Stimulated activated CD8-positive, alpha-beta memory T cell treated with anti-CD3 and anti-CD28 coated beads, Interleukin-12 subunit alpha, Interleukin-12 subunit beta, amount 100 ng/mL, for 1 hour (primary cell): ENCODE results near the gene CEP170.
"Not testable (repeated sequence)": the region's sequence is repeated elsewhere in the genome, so short reads cannot be mapped to it uniquely, and the experiment has no call there.

ENCODE experiments used
- DNase-seq: peaks from one replicate; pipeline ENCODE4 v3.0.0-alpha.2; 2020; ENCODE audit warnings: low read depth

The CEP170 gene

GRCh38 chr1:243233908-243234307, 21.2 kb downstream of the CEP170 start:
- DNase-seq, result no peak

DNA sequence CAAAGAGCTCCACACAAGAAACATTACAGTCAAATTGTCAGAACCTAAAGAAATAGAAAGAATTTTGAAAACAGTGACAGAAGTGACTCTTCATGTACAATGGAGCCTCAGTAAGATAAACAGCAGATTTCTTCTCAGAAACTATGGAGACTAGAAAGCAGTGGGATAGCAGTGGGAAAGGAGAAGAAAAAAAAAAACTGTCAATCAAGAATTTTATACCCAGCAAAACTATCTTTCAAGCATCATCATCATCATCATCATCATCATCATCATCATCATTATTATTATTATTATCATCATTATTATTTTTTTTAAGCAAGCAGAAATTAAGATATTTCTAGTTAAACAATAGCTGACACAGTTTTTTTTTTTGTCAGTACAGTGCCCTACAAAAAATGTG, 24.2 kb downstream of the CEP170 start:
- no peak for DNase-seq

DNA sequence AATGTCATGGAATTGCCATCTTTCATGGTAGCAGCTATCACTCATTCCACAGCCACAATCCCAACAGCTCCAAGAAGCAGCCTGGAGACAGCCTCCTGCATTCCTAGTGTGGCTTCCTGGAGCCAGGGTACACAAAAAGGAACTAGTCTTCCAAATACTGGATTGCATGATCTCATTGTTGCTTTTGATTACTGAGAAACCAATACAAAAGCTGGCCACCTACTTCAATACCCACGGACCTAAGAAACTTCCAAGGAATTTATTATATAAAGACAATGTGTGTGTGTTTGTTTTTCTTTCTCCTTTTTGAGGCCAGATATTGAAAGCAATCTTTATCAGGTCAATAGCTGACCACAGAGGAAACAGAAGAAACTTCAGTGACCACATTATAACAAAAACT, 25.6 kb downstream of the CEP170 start:
- DNase-seq, result no peak

DNA sequence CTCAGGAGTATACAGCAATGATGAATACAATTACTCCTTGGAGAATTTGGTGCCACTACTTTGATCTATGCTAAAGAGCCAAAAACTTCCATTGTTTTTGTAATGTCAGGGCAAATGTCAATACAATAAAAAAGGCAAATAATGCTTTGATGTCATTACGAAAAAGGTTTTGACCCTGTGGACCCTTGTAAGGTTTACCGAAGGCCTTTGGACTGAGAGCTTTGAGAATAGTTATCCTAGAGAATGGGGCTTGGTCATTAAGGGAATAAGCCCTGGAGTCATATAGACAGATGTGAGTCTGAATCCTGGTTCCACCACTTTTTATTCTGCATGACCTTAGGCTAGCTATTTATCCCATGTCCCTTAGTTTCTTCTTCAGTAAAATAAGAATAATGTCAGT, 27.5 kb downstream of the CEP170 start:
- no peak for DNase-seq

- DNase-seq, result no peak
Measured at GRCh38 chr1:243218059-243218458, 37.0 kb downstream of the CEP170 start.

GRCh38 chr1:243217349-243217748, 37.7 kb downstream of the CEP170 start:
- no peak for DNase-seq

- no peak for DNase-seq
Measured at GRCh38 chr1:243216741-243217140, 38.3 kb downstream of the CEP170 start.

DNA sequence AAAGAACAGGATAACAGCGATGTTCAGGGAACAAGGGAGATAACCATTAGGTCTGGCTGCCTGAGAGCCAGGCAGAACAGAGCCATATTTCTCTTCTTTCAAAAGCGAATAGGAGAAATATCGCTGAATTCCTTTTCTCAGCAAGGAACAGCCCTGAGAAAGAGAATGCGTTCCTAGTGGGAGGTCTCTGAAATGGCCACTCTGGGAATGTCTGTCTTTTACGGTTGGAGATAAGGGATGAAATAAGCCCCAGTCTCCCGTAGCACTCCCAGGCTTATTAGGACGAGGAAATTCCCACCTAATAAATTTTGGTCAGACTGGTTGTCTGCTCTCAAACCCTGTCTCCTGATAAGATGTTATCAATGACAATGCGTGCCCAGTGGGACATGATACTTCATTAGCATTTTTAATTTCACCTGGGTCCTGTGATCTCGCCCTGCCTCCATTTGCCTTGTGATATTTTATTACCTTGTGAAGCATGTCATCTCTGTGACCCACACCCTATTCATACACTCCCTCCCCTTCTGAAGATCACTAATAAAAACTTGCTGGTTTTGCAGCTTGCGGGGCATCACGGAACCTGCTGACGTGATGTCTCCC, 39.7 kb downstream of the CEP170 start:
- DNase-seq, result not testable (repeated sequence)

DNA sequence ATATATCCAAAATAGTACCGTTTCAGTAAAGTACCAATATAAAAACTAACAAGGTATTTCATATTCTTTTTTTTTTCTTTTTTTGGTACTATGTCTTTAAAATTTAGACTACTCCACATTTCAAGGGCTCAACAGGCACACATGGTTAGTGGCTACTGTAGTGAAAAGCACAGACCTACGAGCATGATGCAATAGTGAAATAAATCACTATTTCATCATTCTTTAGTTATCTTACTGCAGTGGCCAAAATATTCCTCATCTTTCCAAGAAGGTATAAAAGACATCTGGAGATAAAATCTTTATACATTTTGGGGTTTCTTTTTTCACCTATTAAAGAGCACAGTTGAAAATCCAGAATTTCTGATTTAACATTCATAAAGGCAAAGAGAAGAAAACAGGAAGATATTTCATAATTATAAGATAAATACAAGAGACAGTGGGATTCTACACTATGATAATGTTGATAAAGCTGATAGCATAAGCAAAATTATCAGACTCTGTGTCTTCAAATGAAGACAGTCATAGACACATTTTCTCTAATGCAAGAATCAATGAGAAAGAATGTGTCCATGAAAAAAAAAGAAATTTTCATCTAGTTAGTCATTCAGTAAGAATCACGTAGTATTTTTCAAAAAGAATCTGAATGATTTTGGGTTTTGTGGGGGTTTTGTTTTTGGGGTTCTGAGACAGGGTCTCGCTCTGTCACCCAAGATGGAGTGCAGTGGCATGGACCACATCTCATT, 41.9 kb downstream of the CEP170 start:
- no peak for DNase-seq

GRCh38 chr1:243211984-243212383, 43.1 kb downstream of the CEP170 start:
- not testable (repeated sequence) for DNase-seq

DNA sequence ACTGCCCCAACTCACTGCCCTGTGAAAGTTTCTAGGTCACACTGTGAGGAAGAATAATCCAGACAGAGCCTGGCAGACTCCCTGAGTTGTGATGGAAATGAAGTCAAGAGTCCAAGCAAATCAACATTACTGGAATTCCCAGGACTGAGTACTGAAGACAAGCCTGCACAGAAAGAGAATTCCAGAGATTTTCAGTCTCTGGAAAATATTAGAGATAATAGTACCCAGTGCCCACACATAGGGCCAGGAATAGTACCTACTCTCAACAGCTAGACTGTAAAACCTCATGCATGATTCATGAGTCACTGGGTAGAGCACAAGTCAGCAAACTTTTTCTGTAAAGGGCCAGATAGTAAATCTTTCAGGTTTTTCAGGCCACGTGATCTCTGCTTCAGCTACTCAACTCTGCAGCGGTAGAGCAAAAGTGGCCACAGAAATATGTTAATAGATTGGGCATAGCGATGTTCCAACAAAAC, 50.0 kb downstream of the CEP170 start:
- not testable (repeated sequence) for DNase-seq

DNA sequence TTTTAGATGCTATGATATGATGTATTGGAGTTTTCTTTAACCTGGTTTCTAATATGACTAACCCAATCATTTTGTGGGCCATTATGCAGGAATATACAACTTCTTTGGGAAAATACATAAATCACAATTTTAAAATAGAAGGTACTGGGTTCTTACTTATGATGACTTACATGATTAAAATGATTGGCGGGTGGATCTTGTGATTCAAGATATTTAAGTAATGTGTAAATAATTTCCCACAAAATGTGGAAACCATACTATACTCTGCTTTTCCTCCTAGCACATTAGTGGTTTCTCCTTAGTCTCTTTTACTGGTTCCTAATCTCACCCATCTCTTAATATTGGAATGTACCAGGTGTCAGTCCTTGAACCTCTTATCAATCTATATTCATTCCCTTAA, 50.7 kb downstream of the CEP170 start:
- DNase-seq, result not testable (repeated sequence)

DNA sequence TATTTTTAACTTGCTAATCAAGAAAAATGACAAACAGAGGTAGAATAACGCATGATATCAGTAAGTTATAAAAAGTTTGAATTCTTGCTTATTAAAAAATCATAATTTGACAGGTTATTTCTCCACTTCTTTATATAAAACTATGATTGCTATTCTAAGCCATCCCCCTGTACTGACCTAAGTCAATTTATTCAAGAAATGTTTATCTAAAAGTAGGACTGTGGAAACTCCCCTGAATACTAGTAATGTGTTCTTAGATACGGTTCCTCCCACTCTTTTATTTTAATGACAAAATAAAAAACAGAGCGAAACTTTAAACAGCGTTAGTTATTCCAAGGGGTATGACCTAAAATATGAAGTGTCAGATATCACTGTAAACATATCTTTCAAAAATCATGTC, 51.9 kb downstream of the CEP170 start:
- not testable (repeated sequence) for DNase-seq

- DNase-seq, result not testable (repeated sequence)
Measured at GRCh38 chr1:243201316-243201715, 53.8 kb downstream of the CEP170 start.

- DNase-seq, result not testable (repeated sequence)
Measured at GRCh38 chr1:243197524-243197923, 57.6 kb downstream of the CEP170 start.

DNA sequence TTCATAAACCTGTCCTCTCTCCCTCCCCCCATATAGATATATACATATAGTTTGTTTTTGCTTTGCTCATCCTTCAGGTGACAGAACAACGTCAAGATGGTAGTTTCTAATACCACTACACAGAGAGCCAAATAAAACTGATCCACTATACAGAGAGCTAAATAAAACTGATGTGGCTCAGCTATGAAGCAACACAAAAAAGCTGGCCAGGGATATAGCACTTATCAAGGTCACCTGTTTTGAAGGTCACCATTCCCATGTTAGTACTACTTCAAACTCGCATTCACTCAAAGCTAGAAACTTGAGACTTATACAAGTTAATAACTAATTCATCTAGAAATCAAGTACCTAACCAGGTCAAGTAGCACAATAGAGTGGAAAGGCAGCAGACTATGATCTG, 61.8 kb downstream of the CEP170 start:
- not testable (repeated sequence) for DNase-seq

DNA sequence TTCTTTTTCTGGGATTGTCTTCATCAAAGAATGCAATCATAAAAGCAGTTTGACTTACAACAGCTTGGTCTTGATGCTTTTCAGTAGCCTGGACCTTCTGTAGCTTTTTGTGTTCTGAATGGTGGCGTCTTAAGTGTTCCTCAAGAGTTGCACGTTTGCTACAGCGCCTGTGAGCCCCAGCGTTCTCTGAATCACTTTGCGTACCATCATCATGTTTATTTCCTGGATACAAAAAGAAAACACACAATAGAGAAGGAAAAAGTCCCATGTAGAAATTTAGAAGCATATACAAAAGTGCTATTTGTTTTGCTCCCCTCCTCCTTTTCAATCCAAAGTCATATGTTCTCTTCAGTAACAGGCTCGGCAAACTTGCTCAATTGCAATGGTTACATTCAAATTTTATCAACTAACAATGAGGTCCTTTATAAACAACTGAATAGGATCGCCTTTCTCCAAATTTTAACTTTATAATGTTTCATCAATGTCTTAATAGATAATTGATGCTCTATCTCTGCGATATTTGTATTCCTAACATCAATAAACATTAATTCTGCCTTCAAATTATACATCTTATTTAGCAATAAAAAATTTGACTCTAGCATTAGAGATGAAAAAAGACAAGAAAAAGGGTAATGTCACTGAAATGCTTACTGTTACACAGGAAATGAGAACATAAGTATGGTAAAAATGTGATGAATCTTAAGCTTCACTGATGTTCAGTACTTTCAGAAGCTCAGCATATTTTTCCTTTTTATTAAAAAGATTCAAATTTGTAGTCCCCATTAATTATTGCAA, 68.7 kb downstream of the CEP170 start:
- not testable (repeated sequence) for DNase-seq

DNA sequence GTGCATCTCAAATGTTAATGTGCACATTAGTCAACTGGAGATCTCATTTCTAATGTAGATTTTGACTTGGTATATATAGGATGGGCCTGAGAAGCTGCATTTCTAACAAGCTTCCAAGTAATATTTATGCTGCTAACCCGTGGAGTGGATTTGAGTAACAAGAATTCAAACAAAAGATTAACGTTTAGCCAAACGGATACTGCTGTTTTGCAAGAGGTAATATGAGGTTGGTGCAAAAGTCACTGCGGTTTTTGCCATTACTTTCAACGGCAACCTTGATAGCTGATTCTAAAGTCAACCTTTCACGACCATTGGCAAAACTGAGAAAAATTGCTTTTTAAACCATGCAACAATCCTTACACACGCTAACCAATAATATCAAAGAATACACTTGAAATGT, 70.3 kb downstream of the CEP170 start:
- not testable (repeated sequence) for DNase-seq

GRCh38 chr1:243183661-243184060, 71.4 kb downstream of the CEP170 start:
- not testable (repeated sequence) for DNase-seq

DNA sequence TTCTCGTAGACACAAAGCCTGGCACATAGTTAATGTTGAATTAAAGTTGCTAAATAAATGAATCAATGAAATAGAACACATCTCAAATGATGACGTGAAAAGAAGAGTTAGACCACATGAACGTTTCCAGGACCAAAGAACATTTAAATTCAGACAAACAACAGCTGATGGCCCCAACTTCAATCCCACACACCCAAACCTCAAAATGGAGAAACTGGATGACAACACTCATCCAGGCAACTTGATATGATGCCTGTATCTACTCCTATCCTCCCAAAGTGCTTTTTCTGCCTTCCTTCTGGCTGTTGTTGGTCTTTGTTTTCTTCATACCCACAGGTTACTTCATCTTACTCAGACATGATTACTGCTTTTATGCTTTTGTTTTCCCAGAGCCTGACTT, 71.9 kb downstream of the CEP170 start:
- DNase-seq, result not testable (repeated sequence)

GRCh38 chr1:243179720-243180119, 75.4 kb downstream of the CEP170 start:
- no peak for DNase-seq

DNA sequence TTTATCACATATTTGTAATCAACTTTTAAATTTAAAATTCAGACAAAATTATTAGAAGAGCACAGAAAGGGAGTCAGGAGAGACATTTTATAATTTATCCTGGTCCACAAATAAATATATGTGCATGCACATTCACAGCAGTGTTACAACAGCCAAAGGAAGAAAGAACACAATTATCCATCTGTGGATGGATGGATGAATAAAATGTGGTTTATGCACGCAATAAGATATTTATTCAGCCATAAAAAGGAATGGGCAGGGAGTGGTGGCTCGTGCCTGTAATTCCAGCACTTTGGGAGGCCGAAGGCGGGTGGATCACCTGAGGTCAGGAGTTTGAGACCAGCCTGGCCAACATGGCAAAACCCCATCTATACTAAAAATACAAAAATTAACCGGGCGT, 77.3 kb downstream of the CEP170 start:
- not testable (repeated sequence) for DNase-seq
